Measurements from ENCODE around the gene CUBN. TPM values are rescaled to one million over a fixed set of nuclear protein-coding genes. Genes with fewer than 3 reads are reported as not detected.
A peak's percentile ranks its signal among the peaks of the same experiment; 100 is the strongest.

The CUBN gene
- total RNA-seq, 1 donor from 2014 or later: 2.7 TPM

- H3K36me3 ChIP-seq (ENCODE audit: insufficient read depth, low read length): no peaks in the 10 kb centered on the region
- FAIRE-seq: no peak
- peak; percentile 64 for DNase-seq (ENCODE audit: low read depth)
- no peak overlapping the region for H3K4me3 Mint-ChIP-seq (ENCODE audit: unreplicated experiment)
- no peak overlapping the region for H2AFZ ChIP-seq (ENCODE audit: low read depth, low read length)
- no peak for TF ChIP-seq EZH2 (IDR thresholded peaks at IDR 0.05; ENCODE audit: insufficient read depth, low read length)
- TF ChIP-seq CTCF (IDR thresholded peaks at IDR 0.05; ENCODE audit: insufficient read depth, low read depth, low read length): no peak
- H3K36me3 Mint-ChIP-seq (ENCODE audit: low read depth, unreplicated experiment): peaks cover 2% of the 10 kb centered on the region
- no peak overlapping the region for H3K27ac ChIP-seq (ENCODE audit: low read depth, low read length)
- peaks cover 13% of the 10 kb centered on the region for H3K9me3 Mint-ChIP-seq (ENCODE audit: unreplicated experiment)
- H3K79me2 ChIP-seq (ENCODE audit: insufficient read depth, low read length): no peaks in the 10 kb centered on the region
- no peak overlapping the region for H3K4me2 ChIP-seq (ENCODE audit: low read length)
- no peaks in the 10 kb centered on the region for H3K27me3 ChIP-seq (ENCODE audit: insufficient read depth, low read length)
- H3K27me3 Mint-ChIP-seq (ENCODE audit: low read depth, unreplicated experiment): no peaks in the 10 kb centered on the region
- no peak overlapping the region for H3K9ac ChIP-seq (ENCODE audit: low read length)
- peaks cover 52% of the 10 kb centered on the region for H3K4me1 Mint-ChIP-seq (ENCODE audit: low read depth, unreplicated experiment)
- peak overlapping the region; percentile 95 for H3K27ac Mint-ChIP-seq (ENCODE audit: unreplicated experiment)
- peaks cover 49% of the 10 kb centered on the region for H3K4me1 ChIP-seq (ENCODE audit: insufficient read depth, low read length)
- no peaks in the 10 kb centered on the region for H4K20me1 ChIP-seq (ENCODE audit: insufficient read depth, low read length)
- H3K4me3 ChIP-seq (ENCODE audit: insufficient read depth, low read depth, low read length): no peak overlapping the region
- H3K9me3 ChIP-seq (ENCODE audit: insufficient read depth, low read depth, low read length): no peaks in the 10 kb centered on the region
These were observed 129.8 kb downstream of the CUBN start for GRCh38 chr10:16999665-17000451.

GRCh38 chr10:16996530-16996964 is 133.1 kb downstream of the CUBN start:
- peaks cover 38% of the 10 kb centered on the region for H3K4me1 Mint-ChIP-seq (ENCODE audit: low read depth, unreplicated experiment)
- no peaks in the 10 kb centered on the region for H3K79me2 ChIP-seq (ENCODE audit: insufficient read depth, low read length)

More at GRCh38 chr10:16996530-16996964, 133.1 kb downstream of the CUBN start:
- no peaks in the 10 kb centered on the region for H3K27me3 ChIP-seq (ENCODE audit: insufficient read depth, low read length)
- no peak for TF ChIP-seq EZH2 (IDR thresholded peaks at IDR 0.05; ENCODE audit: insufficient read depth, low read length)
- TF ChIP-seq CTCF (IDR thresholded peaks at IDR 0.05; ENCODE audit: insufficient read depth, low read depth, low read length): no peak
- no peaks in the 10 kb centered on the region for H4K20me1 ChIP-seq (ENCODE audit: insufficient read depth, low read length)
- H3K4me1 ChIP-seq (ENCODE audit: insufficient read depth, low read length): peaks cover 25% of the 10 kb centered on the region
- peak; percentile 61 for DNase-seq (ENCODE audit: low read depth)
- H3K9me3 Mint-ChIP-seq (ENCODE audit: unreplicated experiment): peaks cover 12% of the 10 kb centered on the region
- H3K4me3 Mint-ChIP-seq (ENCODE audit: unreplicated experiment): no peak overlapping the region
- H3K36me3 ChIP-seq (ENCODE audit: insufficient read depth, low read length): no peaks in the 10 kb centered on the region
- peaks cover 2% of the 10 kb centered on the region for H3K36me3 Mint-ChIP-seq (ENCODE audit: low read depth, unreplicated experiment)
- no peaks in the 10 kb centered on the region for H3K9me3 ChIP-seq (ENCODE audit: insufficient read depth, low read depth, low read length)
- H3K27me3 Mint-ChIP-seq (ENCODE audit: low read depth, unreplicated experiment): no peaks in the 10 kb centered on the region
- peak overlapping the region; percentile 79 for H3K27ac Mint-ChIP-seq (ENCODE audit: unreplicated experiment)
- peak overlapping the region; percentile 61 for H3K9ac ChIP-seq (ENCODE audit: low read length)
- FAIRE-seq: peak; percentile 76
- no peak overlapping the region for H3K4me3 ChIP-seq (ENCODE audit: insufficient read depth, low read depth, low read length)
- H3K27ac ChIP-seq (ENCODE audit: low read depth, low read length): peak overlapping the region; percentile 82
- H2AFZ ChIP-seq (ENCODE audit: low read depth, low read length): peak overlapping the region; percentile 50
- peak overlapping the region; percentile 56 for H3K4me2 ChIP-seq (ENCODE audit: low read length)

Data from astrocyte (in vitro differentiated cells and primary cell).